Calu3 (cell line): ENCODE measurements around the gene ALK. TPM values are rescaled to one million over a fixed set of nuclear protein-coding genes. Genes with fewer than 3 reads are reported as not detected.

Experiments
- BruUV-seq: library from RNA; stranded (reverse); fragments of 400-500 nt; replicated peaks from 2 replicates; lab custom pipeline; 2021; lab: Mats Ljungman, UMichigan
- CTCF ChIA-PET: fragments of 300-600 bp; sonication (Branson Sonifier 250); formaldehyde crosslinking; loops from one replicate; lab custom pipeline; 2022; ENCODE audit warnings: antibody characterized with exemption; lab: Charles Lee
- DNase-seq: peaks from one replicate; pipeline ENCODE4 v3.0.0; 2022
- H3K27ac Mint-ChIP-seq: one replicate; pipeline ENCODE4 v1.8.0; 2022; ENCODE audit warnings: mixed read lengths; ENCODE audit not compliant: unreplicated experiment
- H3K27me3 Mint-ChIP-seq: one replicate; pipeline ENCODE4 v1.8.0; 2022; ENCODE audit warnings: mixed read lengths; ENCODE audit not compliant: unreplicated experiment
- H3K36me3 Mint-ChIP-seq: one replicate; pipeline ENCODE4 v1.8.0; 2022; ENCODE audit warnings: mild to moderate bottlenecking, moderate library complexity, mixed read lengths; ENCODE audit not compliant: insufficient read depth, unreplicated experiment
- H3K4me1 Mint-ChIP-seq: one replicate; pipeline ENCODE4 v1.8.0; 2022; ENCODE audit warnings: mild to moderate bottlenecking, low read depth, mixed read lengths; ENCODE audit not compliant: unreplicated experiment
- H3K4me3 Mint-ChIP-seq: one replicate; pipeline ENCODE4 v1.8.0; 2022; ENCODE audit warnings: mild to moderate bottlenecking, low read depth, moderate library complexity, mixed read lengths; ENCODE audit not compliant: unreplicated experiment
- H3K9me3 Mint-ChIP-seq: one replicate; pipeline ENCODE4 v1.8.0; 2022; ENCODE audit warnings: low read depth, mixed read lengths; ENCODE audit not compliant: unreplicated experiment
- intact Hi-C: fragments of 100-400 bp; cut with micrococcal nuclease; formaldehyde crosslinking; loops from one replicate; pipeline ENCODE4 v1.10.0; 2022; ENCODE audit not compliant: unreplicated experiment
- total RNA-seq: library from RNA; stranded (reverse); gene quantifications from 2 replicates; pipeline ENCODE4 v1.2.3, GENCODE V29; 2022
- TF ChIP-seq, protein P1 (sequence below): fragments of 200-600 bp; IDR thresholded peaks from one replicate; pipeline ENCODE4 v1.8.0; 2022; ENCODE audit warnings: antibody characterized with exemption; ENCODE audit not compliant: unreplicated experiment

The ALK gene
- total RNA-seq, 1 experiment from 2014 or later: not detected

DNA sequence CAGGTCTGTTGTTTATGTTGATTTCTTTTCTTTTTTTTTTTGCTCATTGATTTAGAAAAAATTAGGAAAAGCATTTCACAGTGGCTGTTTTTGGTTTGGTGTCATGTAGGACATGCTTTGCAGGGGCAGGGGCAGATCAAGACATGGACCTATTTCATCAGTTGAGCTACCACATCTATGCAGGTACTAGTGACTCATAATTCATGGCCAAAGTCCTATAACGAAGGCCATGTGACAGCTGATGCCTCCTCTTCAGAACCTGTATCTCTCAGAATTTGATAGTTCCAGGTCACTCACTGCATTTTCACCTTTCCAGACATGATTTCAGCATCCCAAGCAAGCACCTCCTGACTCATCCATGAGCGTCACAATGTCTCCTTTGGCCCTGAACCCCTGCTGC lies 195.8 kb downstream of the ALK start:
- no TSS peak for BruUV-seq

DNA sequence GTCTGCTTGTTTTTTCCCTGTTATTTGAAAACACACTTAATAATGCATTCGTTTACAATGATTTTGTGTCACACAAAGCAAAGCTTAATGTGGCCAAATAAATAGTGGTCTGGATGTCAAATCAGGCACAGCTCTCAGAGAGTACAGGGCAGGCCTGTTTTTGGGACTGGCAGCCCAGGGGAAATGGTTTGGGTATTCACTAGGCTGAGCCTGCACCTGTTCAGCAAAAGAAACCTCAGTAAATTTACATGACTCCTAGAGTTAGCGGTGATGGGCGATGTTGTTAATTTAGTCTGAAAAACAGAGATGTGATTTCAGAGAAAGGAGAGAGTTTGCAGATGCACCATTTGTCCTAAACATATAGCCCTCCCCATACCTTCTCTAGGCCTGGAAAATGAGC lies 197.1 kb downstream of the ALK start:
- no peak for DNase-seq
- no TSS peak for BruUV-seq
- H3K4me3 Mint-ChIP-seq: no peak overlapping the region
- H3K4me1 Mint-ChIP-seq: peaks cover 13% of the 10 kb centered on the region
- CTCF ChIA-PET: no interaction called here
- H3K36me3 Mint-ChIP-seq: no peaks in the 10 kb centered on the region
- peaks cover 43% of the 10 kb centered on the region for H3K27me3 Mint-ChIP-seq
- H3K9me3 Mint-ChIP-seq: peaks cover 2% of the 10 kb centered on the region
- intact Hi-C loops: no loop called here
- TF ChIP-seq, protein P1, sequence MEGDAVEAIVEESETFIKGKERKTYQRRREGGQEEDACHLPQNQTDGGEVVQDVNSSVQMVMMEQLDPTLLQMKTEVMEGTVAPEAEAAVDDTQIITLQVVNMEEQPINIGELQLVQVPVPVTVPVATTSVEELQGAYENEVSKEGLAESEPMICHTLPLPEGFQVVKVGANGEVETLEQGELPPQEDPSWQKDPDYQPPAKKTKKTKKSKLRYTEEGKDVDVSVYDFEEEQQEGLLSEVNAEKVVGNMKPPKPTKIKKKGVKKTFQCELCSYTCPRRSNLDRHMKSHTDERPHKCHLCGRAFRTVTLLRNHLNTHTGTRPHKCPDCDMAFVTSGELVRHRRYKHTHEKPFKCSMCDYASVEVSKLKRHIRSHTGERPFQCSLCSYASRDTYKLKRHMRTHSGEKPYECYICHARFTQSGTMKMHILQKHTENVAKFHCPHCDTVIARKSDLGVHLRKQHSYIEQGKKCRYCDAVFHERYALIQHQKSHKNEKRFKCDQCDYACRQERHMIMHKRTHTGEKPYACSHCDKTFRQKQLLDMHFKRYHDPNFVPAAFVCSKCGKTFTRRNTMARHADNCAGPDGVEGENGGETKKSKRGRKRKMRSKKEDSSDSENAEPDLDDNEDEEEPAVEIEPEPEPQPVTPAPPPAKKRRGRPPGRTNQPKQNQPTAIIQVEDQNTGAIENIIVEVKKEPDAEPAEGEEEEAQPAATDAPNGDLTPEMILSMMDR: no peak
- H3K27ac Mint-ChIP-seq: no peak overlapping the region

More for the DNA sequence above, 195.8 kb downstream of the ALK start:
- Mint-ChIP-seq H3K36me3 (no peaks in the 10 kb centered on the region), H3K4me3 (no peak overlapping the region), H3K27me3 (peaks cover 49% of the 10 kb centered on the region), H3K4me1 (peaks cover 13% of the 10 kb centered on the region), H3K9me3 (peaks cover 2% of the 10 kb centered on the region), H3K27ac (no peak overlapping the region)
- intact Hi-C loops: no loop called here
- TF ChIP-seq, protein P1: no peak
- CTCF ChIA-PET: interaction anchor here (0.7 kb wide), 1 partner anchor 1449 kb away, joined by 7 read pairs; no protein-coding TSS in a partner anchor
- DNase-seq: no peak

DNA sequence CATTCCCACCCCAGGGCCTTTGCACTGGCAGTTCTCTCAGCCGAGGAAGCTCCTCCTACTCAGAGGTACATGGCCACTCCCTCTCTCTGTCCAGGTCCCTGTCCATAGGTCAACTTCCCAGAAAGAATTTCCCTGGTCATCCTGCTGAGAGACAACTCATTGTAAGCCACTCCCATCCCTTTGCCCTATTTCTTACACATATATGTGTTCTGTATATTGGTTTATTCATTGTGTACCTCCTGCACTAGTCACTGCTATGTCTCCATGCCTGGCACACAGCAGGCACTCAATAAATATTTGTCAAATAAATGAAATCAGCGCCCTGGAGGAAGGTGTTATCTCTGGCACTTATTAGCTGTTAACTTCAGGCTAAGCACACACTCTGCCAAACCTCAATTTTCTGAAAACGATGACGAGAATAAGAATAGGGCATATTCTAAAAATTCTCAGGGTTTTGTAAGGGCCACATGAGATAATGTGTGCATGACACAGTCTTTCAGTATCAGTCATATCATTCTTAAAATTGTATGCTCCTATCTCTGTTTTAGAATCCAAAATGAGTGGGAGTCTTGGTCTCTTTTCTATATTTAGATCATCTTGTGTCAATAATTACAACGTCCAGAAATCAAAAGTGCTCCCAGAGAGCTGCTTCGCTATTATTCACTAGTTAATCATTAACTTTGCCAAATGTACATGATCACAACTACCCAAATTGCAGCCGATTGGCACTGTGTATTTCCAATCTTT lies 198.0 kb downstream of the ALK start:
- peaks cover 19% of the 10 kb centered on the region for H3K4me1 Mint-ChIP-seq
- CTCF ChIA-PET: interaction anchor here (0.5 kb wide), 1 partner anchor 218 kb away, joined by 3 read pairs; no protein-coding TSS in a partner anchor
- H3K27me3 Mint-ChIP-seq: peaks cover 35% of the 10 kb centered on the region
- no peaks in the 10 kb centered on the region for H3K36me3 Mint-ChIP-seq
- peaks cover 2% of the 10 kb centered on the region for H3K9me3 Mint-ChIP-seq
- peak; percentile 6 for DNase-seq
- BruUV-seq: no TSS peak
- no peak overlapping the region for H3K4me3 Mint-ChIP-seq
- TF ChIP-seq, protein P1: no peak
- intact Hi-C loops: no loop called here
- no peak overlapping the region for H3K27ac Mint-ChIP-seq

DNA sequence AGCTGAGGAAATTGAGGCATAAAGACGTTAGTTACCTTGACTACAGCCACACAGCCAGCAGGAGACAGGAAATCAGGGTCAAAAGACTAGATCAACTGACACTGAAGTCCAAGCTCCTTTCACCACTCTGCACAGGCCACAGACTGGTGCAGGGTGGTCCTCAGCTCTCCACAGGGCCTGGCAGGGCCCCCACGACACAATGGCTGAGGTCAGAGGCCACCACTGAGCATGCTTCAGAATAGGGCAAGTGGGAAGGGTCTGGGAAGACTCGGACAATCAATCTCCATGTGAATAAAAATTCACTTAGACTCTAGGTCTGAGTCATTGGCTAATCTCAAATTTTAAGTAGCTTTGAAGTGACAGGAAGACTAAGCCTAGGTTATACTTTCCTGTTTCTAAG lies 201.7 kb downstream of the ALK start:
- intact Hi-C loops: no loop called here
- TF ChIP-seq, protein P1: no peak
- Mint-ChIP-seq H3K4me1 (peaks cover 32% of the 10 kb centered on the region), H3K36me3 (no peaks in the 10 kb centered on the region), H3K9me3 (peaks cover 2% of the 10 kb centered on the region), H3K27me3 (peaks cover 28% of the 10 kb centered on the region), H3K27ac (no peak overlapping the region), H3K4me3 (no peak overlapping the region)
- CTCF ChIA-PET: interaction anchor here (0.5 kb wide), 1 partner anchor 223 kb away, joined by 3 read pairs; no protein-coding TSS in a partner anchor
- BruUV-seq: no TSS peak
- DNase-seq: no peak
